Astrocyte (in vitro differentiated cells and primary cell): ENCODE measurements around the gene FEM1C. TPM values are rescaled to one million over a fixed set of nuclear protein-coding genes. Genes with fewer than 3 reads are reported as not detected.

Source experiments
- DNase-seq: peaks from one replicate; pipeline ENCODE4 v3.0.0-alpha.2; 2010; ENCODE audit warnings: low read depth
- FAIRE-seq: peaks from 2 replicates; lab custom pipeline; 2011; peaks lifted over from hg19 to GRCh38; lab: Jason Lieb, UNC
- H2AFZ ChIP-seq: 2 replicates; pipeline ENCODE4 v1.6.0; 2012; ENCODE audit warnings: low read depth, low read length, inconsistent platforms
- H3K27ac ChIP-seq: 2 replicates; pipeline ENCODE4 v1.5.1; 2011; ENCODE audit warnings: low read depth, low read length, inconsistent platforms
- H3K27me3 ChIP-seq: 2 replicates; pipeline ENCODE4 v1.6.0; 2011; ENCODE audit warnings: low read length, inconsistent platforms; ENCODE audit not compliant: insufficient read depth
- H3K36me3 ChIP-seq: 2 replicates; pipeline ENCODE4 v1.5.1; 2011; ENCODE audit warnings: low read length, inconsistent platforms; ENCODE audit not compliant: insufficient read depth
- H3K4me1 ChIP-seq: 2 replicates; pipeline ENCODE4 v1.5.1; 2011; ENCODE audit warnings: low read length, inconsistent platforms; ENCODE audit not compliant: insufficient read depth
- H3K4me2 ChIP-seq: 2 replicates; pipeline ENCODE4 v1.6.0; 2012; ENCODE audit warnings: low read length, inconsistent platforms
- H3K4me3 ChIP-seq: 2 replicates; pipeline ENCODE4 v1.5.1; 2011; ENCODE audit warnings: low read depth, mild to moderate bottlenecking, low read length, inconsistent platforms; ENCODE audit not compliant: insufficient read depth
- H3K79me2 ChIP-seq: 2 replicates; pipeline ENCODE4 v1.6.0; 2012; ENCODE audit warnings: mild to moderate bottlenecking, low read length, inconsistent platforms; ENCODE audit not compliant: insufficient read depth
- H3K9ac ChIP-seq: 2 replicates; pipeline ENCODE4 v1.6.0; 2012; ENCODE audit warnings: mild to moderate bottlenecking, low read length, inconsistent platforms
- H3K9me3 ChIP-seq: 2 replicates; pipeline ENCODE4 v1.5.1; 2012; ENCODE audit warnings: low read depth, mild to moderate bottlenecking, low read length, inconsistent platforms; ENCODE audit not compliant: insufficient read depth
- H4K20me1 ChIP-seq: 2 replicates; pipeline ENCODE4 v1.6.0; 2012; ENCODE audit warnings: low read length, inconsistent platforms; ENCODE audit not compliant: insufficient read depth
- H3K27ac Mint-ChIP-seq: one replicate; pipeline ENCODE4 v1.8.0; 2021; ENCODE audit warnings: mild to moderate bottlenecking, mixed read lengths; ENCODE audit not compliant: unreplicated experiment
- H3K27me3 Mint-ChIP-seq: one replicate; pipeline ENCODE4 v1.8.0; 2021; ENCODE audit warnings: low read depth, mixed read lengths; ENCODE audit not compliant: unreplicated experiment
- H3K36me3 Mint-ChIP-seq: one replicate; pipeline ENCODE4 v1.8.0; 2021; ENCODE audit warnings: low read depth, mixed read lengths; ENCODE audit not compliant: unreplicated experiment
- H3K4me1 Mint-ChIP-seq: one replicate; pipeline ENCODE4 v1.8.0; 2021; ENCODE audit warnings: low read depth, mixed read lengths; ENCODE audit not compliant: unreplicated experiment
- H3K4me3 Mint-ChIP-seq: one replicate; pipeline ENCODE4 v1.8.0; 2021; ENCODE audit warnings: mild to moderate bottlenecking, moderate library complexity, mixed read lengths; ENCODE audit not compliant: unreplicated experiment
- H3K9me3 Mint-ChIP-seq: one replicate; pipeline ENCODE4 v1.8.0; 2021; ENCODE audit warnings: mild to moderate bottlenecking, mixed read lengths; ENCODE audit not compliant: unreplicated experiment
- EZH2 ChIP-seq: IDR thresholded peaks from 2 replicates; pipeline ENCODE4 v1.6.1; 2012; ENCODE audit warnings: mild to moderate bottlenecking, low read length, inconsistent platforms; ENCODE audit not compliant: insufficient read depth
- total RNA-seq: library from RNA; stranded (reverse); gene quantifications from 2 replicates; pipeline ENCODE4 v1.2.1, GENCODE V29; 2021
- TF ChIP-seq, protein P1 (sequence below): IDR thresholded peaks from 2 replicates; pipeline ENCODE4 v1.5.1; 2011; ENCODE audit warnings: low read depth, mild to moderate bottlenecking, inconsistent platforms, low read length, moderate library complexity; ENCODE audit not compliant: insufficient read depth

The FEM1C gene
- total RNA-seq, 1 donor from 2014 or later: 22.9 TPM

DNA sequence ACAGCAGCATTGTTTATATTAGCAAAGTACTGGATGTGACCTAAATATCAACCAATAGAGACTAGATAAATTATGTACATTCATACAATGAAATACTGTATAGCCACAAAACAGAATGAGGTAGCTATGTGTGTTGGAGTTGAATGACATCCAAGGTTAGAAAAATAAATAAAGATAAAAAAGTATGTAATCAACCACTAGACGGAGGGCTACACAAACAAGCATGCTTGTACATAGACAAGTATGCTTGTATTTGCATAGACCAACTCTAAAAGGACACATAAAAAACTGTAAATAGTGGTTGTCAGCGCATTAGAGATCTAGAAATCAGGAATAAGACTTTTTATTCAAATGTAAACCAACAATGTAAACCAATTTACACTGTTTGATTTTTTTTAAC, 3.0 kb downstream of the FEM1C start:
- no peaks in the 10 kb centered on the region for H3K27me3 Mint-ChIP-seq
- Histone ChIP-seq H3K4me2 (peak overlapping the region; percentile 99), H3K9me3 (peaks cover 4% of the 10 kb centered on the region), H3K27ac (peak overlapping the region; percentile 92), H3K9ac (peak overlapping the region; percentile 95), H3K27me3 (no peaks in the 10 kb centered on the region), H3K4me1 (peaks cover 11% of the 10 kb centered on the region), H3K79me2 (peaks cover 76% of the 10 kb centered on the region), H3K4me3 (peak overlapping the region; percentile 89), H4K20me1 (peaks cover 73% of the 10 kb centered on the region), H2AFZ (no peak overlapping the region), H3K36me3 (peaks cover 33% of the 10 kb centered on the region)
- H3K27ac Mint-ChIP-seq: peak overlapping the region; percentile 30
- peaks cover 20% of the 10 kb centered on the region for H3K36me3 Mint-ChIP-seq
- H3K4me3 Mint-ChIP-seq: peak overlapping the region; percentile 98
- FAIRE-seq (no peak), DNase-seq (no peak)
- H3K4me1 Mint-ChIP-seq: peaks cover 17% of the 10 kb centered on the region
- H3K9me3 Mint-ChIP-seq: peaks cover 5% of the 10 kb centered on the region
- no peak for TF ChIP-seq EZH2
- TF ChIP-seq, protein P1, sequence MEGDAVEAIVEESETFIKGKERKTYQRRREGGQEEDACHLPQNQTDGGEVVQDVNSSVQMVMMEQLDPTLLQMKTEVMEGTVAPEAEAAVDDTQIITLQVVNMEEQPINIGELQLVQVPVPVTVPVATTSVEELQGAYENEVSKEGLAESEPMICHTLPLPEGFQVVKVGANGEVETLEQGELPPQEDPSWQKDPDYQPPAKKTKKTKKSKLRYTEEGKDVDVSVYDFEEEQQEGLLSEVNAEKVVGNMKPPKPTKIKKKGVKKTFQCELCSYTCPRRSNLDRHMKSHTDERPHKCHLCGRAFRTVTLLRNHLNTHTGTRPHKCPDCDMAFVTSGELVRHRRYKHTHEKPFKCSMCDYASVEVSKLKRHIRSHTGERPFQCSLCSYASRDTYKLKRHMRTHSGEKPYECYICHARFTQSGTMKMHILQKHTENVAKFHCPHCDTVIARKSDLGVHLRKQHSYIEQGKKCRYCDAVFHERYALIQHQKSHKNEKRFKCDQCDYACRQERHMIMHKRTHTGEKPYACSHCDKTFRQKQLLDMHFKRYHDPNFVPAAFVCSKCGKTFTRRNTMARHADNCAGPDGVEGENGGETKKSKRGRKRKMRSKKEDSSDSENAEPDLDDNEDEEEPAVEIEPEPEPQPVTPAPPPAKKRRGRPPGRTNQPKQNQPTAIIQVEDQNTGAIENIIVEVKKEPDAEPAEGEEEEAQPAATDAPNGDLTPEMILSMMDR: no peak

DNA sequence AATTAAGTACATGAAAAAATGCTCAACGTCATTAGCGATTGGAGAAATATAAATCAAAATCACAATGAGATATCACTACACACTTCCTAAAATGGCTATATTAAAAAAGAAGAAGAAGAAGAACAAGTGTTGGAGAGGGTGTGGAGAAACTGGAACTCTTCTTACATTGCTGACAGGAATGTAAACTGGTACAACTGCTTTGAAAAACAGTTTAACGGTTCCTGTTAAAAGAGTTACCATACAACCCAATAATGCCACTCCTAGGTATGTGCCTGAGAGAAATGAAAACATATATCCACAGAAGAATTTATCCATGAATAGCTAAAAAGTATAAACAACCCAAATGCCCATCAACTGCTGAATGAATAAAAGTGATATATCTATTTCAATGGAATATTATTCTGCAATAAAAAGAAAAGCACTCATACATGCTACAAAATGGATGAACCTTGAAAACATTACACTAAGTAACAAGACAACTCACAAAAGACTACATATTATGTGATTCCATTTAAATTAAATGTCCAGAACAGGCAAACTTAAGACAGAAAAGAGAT, 9.0 kb downstream of the FEM1C start:
- no peak overlapping the region for H3K4me2 ChIP-seq
- Mint-ChIP-seq H3K27me3 (no peaks in the 10 kb centered on the region), H3K4me3 (peak overlapping the region; percentile 66), H3K4me1 (peaks cover 40% of the 10 kb centered on the region), H3K9me3 (no peaks in the 10 kb centered on the region), H3K36me3 (peaks cover 28% of the 10 kb centered on the region), H3K27ac (no peak overlapping the region)
- no peaks in the 10 kb centered on the region for H3K27me3 ChIP-seq
- no peak overlapping the region for H3K9ac ChIP-seq
- H3K4me1 ChIP-seq: peaks cover 19% of the 10 kb centered on the region
- H3K79me2 ChIP-seq: peaks cover 100% of the 10 kb centered on the region
- no peaks in the 10 kb centered on the region for H3K9me3 ChIP-seq
- no peak for DNase-seq
- TF ChIP-seq EZH2: no peak
- TF ChIP-seq, protein P1: no peak
- no peak overlapping the region for H3K4me3 ChIP-seq
- H4K20me1 ChIP-seq: peaks cover 88% of the 10 kb centered on the region
- H3K27ac ChIP-seq: no peak overlapping the region
- H2AFZ ChIP-seq: no peak overlapping the region
- H3K36me3 ChIP-seq: peaks cover 42% of the 10 kb centered on the region
- no peak for FAIRE-seq

DNA sequence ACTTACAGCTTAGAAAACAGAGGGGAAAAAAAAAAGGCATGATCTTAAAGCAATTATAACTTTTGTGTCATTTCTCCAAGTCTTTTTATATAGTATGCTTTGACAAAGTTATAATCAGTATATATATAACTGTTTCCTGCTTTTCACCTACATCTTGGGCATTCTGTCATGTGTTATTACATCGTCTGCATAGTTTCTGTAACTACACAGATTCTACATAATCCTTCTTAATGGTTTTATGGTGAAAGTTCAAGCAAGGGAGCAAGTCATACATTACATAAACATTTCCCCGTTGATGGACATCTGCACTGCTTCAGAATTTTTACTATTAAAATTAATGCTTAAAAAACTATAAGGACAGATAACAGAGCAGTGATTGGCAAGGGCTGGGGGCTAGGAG, 12.1 kb downstream of the FEM1C start:
- peaks cover 19% of the 10 kb centered on the region for H3K36me3 Mint-ChIP-seq
- Histone ChIP-seq H3K9me3 (no peaks in the 10 kb centered on the region), H4K20me1 (peaks cover 70% of the 10 kb centered on the region), H3K4me2 (no peak overlapping the region), H2AFZ (no peak overlapping the region), H3K36me3 (peaks cover 23% of the 10 kb centered on the region), H3K9ac (no peak overlapping the region), H3K79me2 (peaks cover 100% of the 10 kb centered on the region), H3K27ac (no peak overlapping the region), H3K27me3 (no peaks in the 10 kb centered on the region), H3K4me1 (peaks cover 19% of the 10 kb centered on the region), H3K4me3 (no peak overlapping the region)
- H3K27ac Mint-ChIP-seq: no peak overlapping the region
- FAIRE-seq (no peak), DNase-seq (no peak)
- H3K4me1 Mint-ChIP-seq: peaks cover 33% of the 10 kb centered on the region
- no peaks in the 10 kb centered on the region for H3K9me3 Mint-ChIP-seq
- H3K4me3 Mint-ChIP-seq: no peak overlapping the region
- TF ChIP-seq, protein P1: no peak
- no peak for TF ChIP-seq EZH2
- H3K27me3 Mint-ChIP-seq: no peaks in the 10 kb centered on the region
